ENCODE measurements around the gene TMEM184A. TPM values are rescaled to one million over a fixed set of nuclear protein-coding genes. Genes with fewer than 3 reads are reported as not detected.
A peak's percentile ranks its signal among the peaks of the same experiment; 100 is the strongest.

The TMEM184A gene
- total RNA-seq, 4 donors from 2014 or later, result 0.66 to 2.5 TPM; not detected in 2

GRCh38 chr7:1530946-1531262, 25.1 kb downstream of the TMEM184A start:
- Histone ChIP-seq H3K36me3 (no peaks in the 10 kb centered on the region), H3K4me1 (peaks cover 0 to 45% (median 29%) of the 10 kb centered on the region in 4 donors), H3K4me3 (peak overlapping the region in 3 of 4 donors; percentile 58 to 86 (median 66)), H3K9me3 (no peaks in the 10 kb centered on the region), H3K27ac (peak overlapping the region; percentile 88 to 100 (median 98)), H3K27me3 (no peaks in the 10 kb centered on the region)
- no peak for TF ChIP-seq EP300 (IDR thresholded peaks at IDR 0.05)
- no peak for TF ChIP-seq POLR2A (IDR thresholded peaks at IDR 0.05)
- no peak for DNase-seq (ENCODE audit: low spot score in 2 of 2)
- 0% methylated on average over 1 of the region's 45 CpGs; no CpG with 5 or more reads in 1 of the 2 donors for WGBS, 2 donors

GRCh38 chr7:1529383-1530116, 26.5 kb downstream of the TMEM184A start:
- 73 to 78% methylated on average over 18 to 19 of the region's 21 CpGs for WGBS, 2 donors
- peak overlapping the region in 1 of 4 donors; percentile 86 for H3K4me3 ChIP-seq
- H3K36me3 ChIP-seq, result no peaks in the 10 kb centered on the region
- no peaks in the 10 kb centered on the region for H3K9me3 ChIP-seq
- DNase-seq (ENCODE audit: low spot score in 2 of 2), result no peak
- H3K27me3 ChIP-seq, result no peaks in the 10 kb centered on the region
- peaks cover 0 to 35% (median 25%) of the 10 kb centered on the region in 4 donors for H3K4me1 ChIP-seq
- TF ChIP-seq EP300 (IDR thresholded peaks at IDR 0.05) (no peak), POLR2A (IDR thresholded peaks at IDR 0.05) (no peak), CTCF (IDR thresholded peaks at IDR 0.05) (no peak)
- H3K27ac ChIP-seq, result peak overlapping the region in 1 of 4 donors; percentile 100

GRCh38 chr7:1526271-1526754, 29.7 kb downstream of the TMEM184A start:
- Histone ChIP-seq H3K4me3 (no peak overlapping the region), H3K9me3 (no peaks in the 10 kb centered on the region), H3K36me3 (no peaks in the 10 kb centered on the region), H3K27ac (no peak overlapping the region), H3K4me1 (peaks cover 0 to 7% (median 5%) of the 10 kb centered on the region in 4 donors), H3K27me3 (peaks cover 0 to 7% of the 10 kb centered on the region in 2 donors)
- WGBS, 2 donors, result 35 to 44% methylated on average over 6 of the region's 6 CpGs
- no peak for DNase-seq (ENCODE audit: low spot score in 2 of 2)
- TF ChIP-seq EP300 (IDR thresholded peaks at IDR 0.05) (no peak), POLR2A (IDR thresholded peaks at IDR 0.05) (no peak), CTCF (IDR thresholded peaks at IDR 0.05) (no peak)

- Histone ChIP-seq H3K36me3 (no peaks in the 10 kb centered on the region), H3K4me1 (peaks cover 0 to 7% (median 5%) of the 10 kb centered on the region in 4 donors), H3K27me3 (peaks cover 0 to 7% of the 10 kb centered on the region in 2 donors), H3K4me3 (no peak overlapping the region), H3K9me3 (no peaks in the 10 kb centered on the region), H3K27ac (no peak overlapping the region)
- TF ChIP-seq POLR2A (IDR thresholded peaks at IDR 0.05), result no peak
- no peak for TF ChIP-seq EP300 (IDR thresholded peaks at IDR 0.05)
- no peak for TF ChIP-seq CTCF (IDR thresholded peaks at IDR 0.05)
- DNase-seq (ENCODE audit: low spot score in 2 of 2), result no peak
- 94 to 96% methylated on average over 6 of the region's 6 CpGs for WGBS, 2 donors
These were observed 30.6 kb downstream of the TMEM184A start for GRCh38 chr7:1525409-1525808.

GRCh38 chr7:1523844-1524243, 32.2 kb downstream of the TMEM184A start:
- WGBS, 2 donors, result 67 to 69% methylated on average over 8 to 17 of the region's 17 CpGs
- no peaks in the 10 kb centered on the region for H3K4me1 ChIP-seq
- H3K27ac ChIP-seq, result peak overlapping the region in 1 of 4 donors; percentile 60
- H3K27me3 ChIP-seq, result peaks cover 0 to 7% of the 10 kb centered on the region in 2 donors
- no peak for TF ChIP-seq POLR2A (IDR thresholded peaks at IDR 0.05)
- no peak for TF ChIP-seq CTCF (IDR thresholded peaks at IDR 0.05)
- TF ChIP-seq EP300 (IDR thresholded peaks at IDR 0.05), result no peak
- no peak overlapping the region for H3K4me3 ChIP-seq
- no peaks in the 10 kb centered on the region for H3K36me3 ChIP-seq
- H3K9me3 ChIP-seq, result peaks cover 0 to 9% (median 0%) of the 10 kb centered on the region in 4 donors
- DNase-seq (ENCODE audit: low spot score in 2 of 2), result no peak
